AG10803 (cell line): ENCODE results near the gene SMAD9.

Source experiments
- DNase-seq: peaks from one replicate; pipeline ENCODE4 v3.0.0; 2010; ENCODE audit warnings: low read depth
- H3K4me3 ChIP-seq: 2 replicates; pipeline ENCODE4 v1.5.1; 2011; ENCODE audit warnings: mild to moderate bottlenecking, low read length, control low read depth
- TF ChIP-seq, protein P1 (sequence below): conservative IDR thresholded peaks from 2 replicates; pipeline ENCODE4 v1.5.1; 2011; ENCODE audit warnings: mild to moderate bottlenecking, low read length, control low read depth, inconsistent platforms

Gene SMAD9

DNA sequence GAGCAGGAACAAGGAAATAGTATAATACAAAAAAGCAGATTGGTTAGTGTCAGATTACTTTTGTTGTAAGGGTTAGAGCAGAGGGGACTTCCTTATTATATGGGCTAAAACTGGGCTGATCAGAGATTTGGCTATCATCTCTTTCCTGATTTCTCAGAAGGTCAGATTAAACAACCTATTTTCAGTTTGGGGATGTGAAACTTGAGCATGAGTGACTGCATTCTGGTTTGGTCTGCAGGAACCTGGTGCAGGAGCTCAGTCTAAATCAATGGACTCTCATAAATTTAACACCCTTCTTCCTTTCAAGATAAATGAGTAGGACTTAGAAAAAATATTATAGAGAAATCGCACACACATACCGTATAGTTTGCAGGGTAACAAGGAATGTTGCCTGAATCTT, 113.9 kb downstream of the SMAD9 start:
- TF ChIP-seq, protein P1, sequence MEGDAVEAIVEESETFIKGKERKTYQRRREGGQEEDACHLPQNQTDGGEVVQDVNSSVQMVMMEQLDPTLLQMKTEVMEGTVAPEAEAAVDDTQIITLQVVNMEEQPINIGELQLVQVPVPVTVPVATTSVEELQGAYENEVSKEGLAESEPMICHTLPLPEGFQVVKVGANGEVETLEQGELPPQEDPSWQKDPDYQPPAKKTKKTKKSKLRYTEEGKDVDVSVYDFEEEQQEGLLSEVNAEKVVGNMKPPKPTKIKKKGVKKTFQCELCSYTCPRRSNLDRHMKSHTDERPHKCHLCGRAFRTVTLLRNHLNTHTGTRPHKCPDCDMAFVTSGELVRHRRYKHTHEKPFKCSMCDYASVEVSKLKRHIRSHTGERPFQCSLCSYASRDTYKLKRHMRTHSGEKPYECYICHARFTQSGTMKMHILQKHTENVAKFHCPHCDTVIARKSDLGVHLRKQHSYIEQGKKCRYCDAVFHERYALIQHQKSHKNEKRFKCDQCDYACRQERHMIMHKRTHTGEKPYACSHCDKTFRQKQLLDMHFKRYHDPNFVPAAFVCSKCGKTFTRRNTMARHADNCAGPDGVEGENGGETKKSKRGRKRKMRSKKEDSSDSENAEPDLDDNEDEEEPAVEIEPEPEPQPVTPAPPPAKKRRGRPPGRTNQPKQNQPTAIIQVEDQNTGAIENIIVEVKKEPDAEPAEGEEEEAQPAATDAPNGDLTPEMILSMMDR = no peak
- no peak for DNase-seq
- no peak overlapping the region for H3K4me3 ChIP-seq

DNA sequence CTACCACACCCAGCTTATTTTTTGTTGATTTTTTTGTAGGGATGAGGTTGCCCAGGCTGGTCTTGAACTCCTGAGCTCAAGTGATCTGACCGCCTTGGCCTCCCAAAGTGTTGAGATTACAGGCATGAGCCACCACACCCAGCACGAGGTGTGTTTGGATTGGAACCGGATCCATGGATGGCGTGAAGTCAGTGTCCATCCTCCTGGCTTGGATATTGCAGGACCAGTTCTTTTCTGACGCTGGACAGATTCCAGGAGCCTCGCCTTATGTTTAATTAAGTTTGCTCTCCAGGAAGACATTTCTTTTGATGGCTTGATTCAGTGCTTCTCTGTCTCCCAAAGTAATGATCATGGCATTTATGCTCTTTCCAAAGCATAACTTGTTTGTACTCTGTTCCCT, 115.5 kb downstream of the SMAD9 start:
- DNase-seq = no peak
- H3K4me3 ChIP-seq = no peak overlapping the region
- TF ChIP-seq, protein P1 = no peak

DNA sequence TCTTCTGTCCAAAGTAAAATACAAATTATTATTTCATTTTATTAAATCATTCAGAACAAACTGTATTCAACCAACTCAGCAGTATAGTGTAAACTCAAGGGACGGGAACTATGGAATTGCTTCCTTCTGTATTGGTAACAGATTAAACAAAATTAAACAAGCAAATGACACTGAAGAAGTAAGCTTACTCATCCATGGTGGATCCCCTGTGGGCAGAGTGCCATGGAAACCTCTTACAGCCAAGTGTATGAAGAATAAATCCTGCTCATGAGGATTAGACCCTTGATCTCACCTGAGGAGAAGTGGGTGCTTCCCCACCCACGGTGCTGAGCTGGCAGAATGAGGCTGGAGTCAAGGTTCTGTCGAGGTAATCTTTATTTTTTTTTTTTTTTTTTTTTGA, 119.0 kb downstream of the SMAD9 start:
- no peak overlapping the region for H3K4me3 ChIP-seq
- TF ChIP-seq, protein P1 = no peak
- no peak for DNase-seq

DNA sequence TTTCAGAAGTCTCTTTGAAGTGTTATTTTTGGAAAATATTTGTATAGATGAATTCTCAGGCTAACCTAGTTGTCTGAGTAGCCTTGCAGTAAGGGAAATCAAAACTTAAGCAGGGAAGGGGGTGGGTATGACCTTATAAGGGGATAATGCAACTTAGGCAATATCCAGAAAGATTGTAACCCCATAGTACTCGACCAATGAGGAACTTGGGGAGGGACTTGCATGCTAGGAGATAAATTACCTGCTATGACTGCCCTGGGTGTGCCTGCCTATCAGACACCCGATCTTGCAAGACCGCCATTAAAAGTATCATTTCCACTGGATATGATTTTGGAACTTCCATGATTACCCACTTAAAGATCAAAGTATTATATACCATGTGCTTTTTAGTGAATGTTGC, 124.0 kb downstream of the SMAD9 start:
- no peak for DNase-seq
- no peak overlapping the region for H3K4me3 ChIP-seq
- TF ChIP-seq, protein P1 = no peak

DNA sequence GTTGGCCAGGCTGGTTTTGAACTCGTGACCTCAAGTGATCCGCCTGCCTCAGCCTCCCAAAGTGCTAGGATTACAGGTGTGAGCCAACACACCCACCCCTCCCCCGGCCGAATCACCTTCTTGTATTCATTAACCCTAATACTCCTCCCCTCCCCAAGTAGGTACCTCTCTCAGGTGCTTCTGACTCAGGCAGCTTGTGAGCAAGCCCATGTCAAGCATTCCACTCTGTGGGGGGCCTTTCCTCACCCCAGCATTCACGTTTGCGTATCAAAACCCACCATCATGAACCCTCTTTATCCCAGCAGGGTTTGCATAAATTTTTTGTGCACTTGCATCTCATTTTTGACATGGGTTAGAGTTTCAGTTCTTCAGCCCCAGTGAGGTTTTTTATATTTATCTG, 124.6 kb downstream of the SMAD9 start:
- H3K4me3 ChIP-seq = no peak overlapping the region
- no peak for DNase-seq
- TF ChIP-seq, protein P1 = no peak
